ENCODE results near the gene NTN1.

Gene NTN1

GRCh38 chr17:9002227-9002605 lies 19.1 kb upstream of the NTN1 start:
- TF ChIP-seq, protein P1, sequence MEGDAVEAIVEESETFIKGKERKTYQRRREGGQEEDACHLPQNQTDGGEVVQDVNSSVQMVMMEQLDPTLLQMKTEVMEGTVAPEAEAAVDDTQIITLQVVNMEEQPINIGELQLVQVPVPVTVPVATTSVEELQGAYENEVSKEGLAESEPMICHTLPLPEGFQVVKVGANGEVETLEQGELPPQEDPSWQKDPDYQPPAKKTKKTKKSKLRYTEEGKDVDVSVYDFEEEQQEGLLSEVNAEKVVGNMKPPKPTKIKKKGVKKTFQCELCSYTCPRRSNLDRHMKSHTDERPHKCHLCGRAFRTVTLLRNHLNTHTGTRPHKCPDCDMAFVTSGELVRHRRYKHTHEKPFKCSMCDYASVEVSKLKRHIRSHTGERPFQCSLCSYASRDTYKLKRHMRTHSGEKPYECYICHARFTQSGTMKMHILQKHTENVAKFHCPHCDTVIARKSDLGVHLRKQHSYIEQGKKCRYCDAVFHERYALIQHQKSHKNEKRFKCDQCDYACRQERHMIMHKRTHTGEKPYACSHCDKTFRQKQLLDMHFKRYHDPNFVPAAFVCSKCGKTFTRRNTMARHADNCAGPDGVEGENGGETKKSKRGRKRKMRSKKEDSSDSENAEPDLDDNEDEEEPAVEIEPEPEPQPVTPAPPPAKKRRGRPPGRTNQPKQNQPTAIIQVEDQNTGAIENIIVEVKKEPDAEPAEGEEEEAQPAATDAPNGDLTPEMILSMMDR (IDR thresholded peaks at IDR 0.05; ENCODE audit: borderline replicate concordance, insufficient read depth, low read depth, low read length), result no peak
- no peak overlapping the region for H3K4me3 ChIP-seq (ENCODE audit: low read depth, low read length)

GRCh38 chr17:9002606-9003354 lies 18.5 kb upstream of the NTN1 start:
- TF ChIP-seq, protein P1 (IDR thresholded peaks at IDR 0.05; ENCODE audit: borderline replicate concordance, insufficient read depth, low read depth, low read length), result peak; percentile 59
- H3K4me3 ChIP-seq (ENCODE audit: low read depth, low read length), result peak overlapping the region; percentile 37

DNA sequence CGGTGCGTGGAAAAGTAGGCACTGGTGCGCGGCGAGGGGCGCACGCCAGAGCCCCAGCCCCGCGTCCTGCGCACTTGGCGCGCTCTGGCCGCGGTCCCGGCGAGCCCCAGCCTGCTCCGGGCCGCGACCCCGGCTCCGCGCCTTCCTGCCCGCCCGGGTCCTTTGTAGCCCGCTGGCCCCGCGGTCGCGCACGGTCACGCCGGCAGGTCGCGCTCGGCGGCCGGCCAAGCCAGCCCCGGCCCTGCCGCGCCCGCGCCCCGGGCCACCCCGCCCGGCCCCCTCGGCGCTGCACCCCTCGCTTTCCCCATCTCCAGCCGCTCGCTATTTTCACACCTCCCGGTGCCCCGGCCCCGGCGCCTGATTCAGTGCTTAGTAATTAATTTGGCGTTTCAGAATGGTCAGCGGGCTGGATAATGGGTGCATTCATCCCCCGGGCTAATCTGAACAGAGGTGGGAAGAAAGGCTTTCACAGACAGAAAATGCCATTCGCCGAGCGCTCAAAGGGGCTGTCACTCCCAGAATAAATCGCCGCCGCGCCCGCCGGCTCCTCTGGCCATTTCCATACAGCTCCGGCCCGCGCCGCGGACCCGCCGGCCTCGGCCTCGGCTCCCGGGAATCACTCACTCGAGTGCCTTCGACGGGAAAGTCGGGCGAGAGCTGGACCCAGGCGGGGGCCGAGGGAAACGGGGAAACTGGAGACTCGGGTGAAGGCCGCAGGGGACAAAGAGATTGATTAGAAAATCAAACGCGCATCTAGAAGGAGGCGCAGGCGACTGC lies 17.8 kb upstream of the NTN1 start:
- TF ChIP-seq, protein P1 (IDR thresholded peaks at IDR 0.05; ENCODE audit: borderline replicate concordance, insufficient read depth, low read depth, low read length), result no peak
- peak overlapping the region; percentile 37 for H3K4me3 ChIP-seq (ENCODE audit: low read depth, low read length)

DNA sequence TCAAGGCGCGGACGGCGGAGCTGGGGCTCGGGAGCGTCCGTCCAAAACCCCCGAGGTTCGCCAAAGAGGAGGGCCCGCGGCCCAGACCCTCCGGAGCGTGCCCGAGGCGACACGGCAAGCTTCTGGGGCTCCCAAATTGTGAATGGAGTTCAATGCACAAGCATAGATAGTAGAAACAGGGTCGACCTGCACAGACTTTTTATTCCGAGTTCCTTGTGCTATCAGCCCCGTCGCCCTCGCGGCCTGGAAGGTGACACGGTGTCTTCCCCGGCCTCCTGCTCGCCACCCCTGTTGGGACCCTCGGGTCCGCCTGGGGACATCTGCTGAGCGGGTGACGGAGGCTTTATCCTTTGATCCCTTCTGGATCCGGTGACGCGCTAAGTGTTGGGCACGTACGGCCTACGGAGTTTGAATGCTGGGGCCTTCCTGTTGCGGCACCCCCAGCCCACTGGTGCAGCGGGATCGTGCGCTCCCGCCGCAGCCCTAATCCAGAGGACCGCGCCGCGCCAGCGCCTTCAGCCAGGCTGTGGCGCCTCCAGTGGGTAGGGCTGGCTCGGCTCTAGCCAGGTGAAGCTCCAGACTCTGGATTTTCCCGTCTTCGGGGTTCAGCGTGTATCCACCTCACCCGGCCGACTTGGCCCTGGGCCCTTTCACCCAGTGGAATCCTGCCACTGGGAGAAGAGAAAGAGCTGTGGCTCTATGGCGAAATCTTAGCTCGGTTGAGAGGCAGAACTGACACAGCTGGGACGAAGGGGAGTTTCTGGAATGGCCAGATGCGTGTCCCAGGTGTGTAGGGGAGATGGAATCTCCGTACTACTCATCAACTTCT lies 17.0 kb upstream of the NTN1 start:
- H3K4me3 ChIP-seq (ENCODE audit: low read depth, low read length), result no peak overlapping the region
- TF ChIP-seq, protein P1 (IDR thresholded peaks at IDR 0.05; ENCODE audit: borderline replicate concordance, insufficient read depth, low read depth, low read length), result no peak

- TF ChIP-seq, protein P1 (IDR thresholded peaks at IDR 0.05; ENCODE audit: borderline replicate concordance, insufficient read depth, low read depth, low read length), result no peak
- H3K4me3 ChIP-seq (ENCODE audit: low read depth, low read length), result no peak overlapping the region
Observed at GRCh38 chr17:9004961-9005285, 16.4 kb upstream of the NTN1 start.

GRCh38 chr17:9006175-9006767 lies 15.0 kb upstream of the NTN1 start:
- no peak overlapping the region for H3K4me3 ChIP-seq (ENCODE audit: low read depth, low read length)
- TF ChIP-seq, protein P1 (IDR thresholded peaks at IDR 0.05; ENCODE audit: borderline replicate concordance, insufficient read depth, low read depth, low read length), result no peak

Data from GM12875 (cell line).